ENCODE results near the gene WASHC2C. TPM values are rescaled to one million over a fixed set of nuclear protein-coding genes. Genes with fewer than 3 reads are reported as not detected.
A peak's percentile ranks its signal among the peaks of the same experiment; 100 is the strongest.
"Not testable (repeated sequence)": the region's sequence is repeated elsewhere in the genome, so short reads cannot be mapped to it uniquely, and the experiment has no call there.

Gene WASHC2C
- total RNA-seq, 2 donors from 2014 or later = 76.9 to 97.0 TPM

DNA sequence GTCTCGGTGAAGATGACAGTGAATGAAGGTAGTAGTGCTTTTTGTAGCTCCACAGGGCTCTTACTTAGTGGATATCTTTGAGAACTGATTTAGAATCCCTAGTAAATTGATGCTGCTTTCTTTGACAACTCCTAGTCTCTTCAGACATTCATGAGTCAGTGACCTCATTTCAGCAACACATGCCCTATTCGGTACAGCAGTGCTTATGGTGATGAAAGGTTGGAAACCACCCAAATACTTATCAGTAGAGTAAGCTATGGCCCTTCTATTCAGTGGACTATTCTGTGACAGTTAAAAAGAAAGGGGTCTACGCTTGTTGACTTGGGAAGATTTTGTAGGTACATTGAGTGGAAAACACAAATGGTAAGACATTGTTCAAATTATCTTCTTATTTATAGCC is 29.0 kb downstream of the WASHC2C start:
- ATAC-seq; DNase-seq; intact Hi-C loops (cut with DNase I, micrococcal nuclease): not testable (repeated sequence)

DNA sequence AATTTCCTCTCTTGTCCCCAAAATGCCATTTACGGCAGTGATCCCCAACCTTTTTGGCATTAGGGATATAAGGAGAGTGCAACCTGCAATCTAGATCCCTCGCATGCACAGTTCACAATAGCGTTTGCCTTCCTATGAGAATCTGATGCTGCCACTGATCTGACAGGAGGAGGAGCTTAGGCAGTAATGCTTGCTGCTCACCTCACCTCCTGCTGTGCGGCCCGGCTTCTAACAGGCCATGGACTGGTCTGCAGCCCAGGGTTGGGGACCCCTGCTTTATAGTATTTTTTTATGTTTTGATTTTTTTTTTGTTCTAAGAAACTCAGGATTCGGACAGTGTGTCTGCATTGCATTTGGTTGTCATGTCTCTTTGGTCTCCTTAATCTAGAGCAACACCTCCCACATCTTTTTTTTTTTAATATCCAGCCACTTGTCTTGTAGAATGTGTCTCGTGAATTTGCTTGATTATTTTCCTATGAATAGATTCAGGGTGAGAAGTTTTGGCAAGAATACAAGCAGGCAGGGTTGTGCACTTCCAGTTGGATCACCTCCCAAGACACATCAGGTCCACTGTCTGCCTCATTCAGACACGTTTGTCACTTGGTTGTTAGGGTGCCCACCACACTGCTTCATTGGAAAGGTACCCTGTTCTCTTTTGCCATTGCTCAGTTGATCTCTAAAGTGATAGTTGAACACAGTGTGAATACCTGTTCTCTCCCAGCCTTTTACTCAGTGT is 30.8 kb downstream of the WASHC2C start:
- intact Hi-C loops (cut with DNase I, micrococcal nuclease); DNase-seq; ATAC-seq: not testable (repeated sequence)

DNA sequence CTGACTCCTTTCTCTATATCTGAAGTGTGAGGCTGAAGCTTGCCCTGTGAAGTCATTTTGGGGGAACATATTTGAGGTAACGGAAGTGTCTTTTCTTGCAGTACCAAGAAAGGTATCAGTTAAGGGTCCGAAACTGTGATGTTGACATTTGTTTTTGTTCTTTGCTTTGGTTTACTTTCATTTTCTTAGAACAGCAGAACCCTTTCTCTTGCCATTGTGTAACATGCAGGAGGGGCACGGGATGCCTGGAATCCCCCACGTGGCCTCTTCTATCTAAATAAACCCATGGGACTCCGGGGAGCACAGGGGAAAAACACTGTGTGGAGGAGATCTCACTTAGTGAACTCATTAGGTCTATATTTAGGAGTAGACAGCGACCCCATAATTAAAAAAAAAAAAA is 34.6 kb downstream of the WASHC2C start:
- ATAC-seq; DNase-seq; intact Hi-C loops (cut with DNase I, micrococcal nuclease): not testable (repeated sequence)

DNA sequence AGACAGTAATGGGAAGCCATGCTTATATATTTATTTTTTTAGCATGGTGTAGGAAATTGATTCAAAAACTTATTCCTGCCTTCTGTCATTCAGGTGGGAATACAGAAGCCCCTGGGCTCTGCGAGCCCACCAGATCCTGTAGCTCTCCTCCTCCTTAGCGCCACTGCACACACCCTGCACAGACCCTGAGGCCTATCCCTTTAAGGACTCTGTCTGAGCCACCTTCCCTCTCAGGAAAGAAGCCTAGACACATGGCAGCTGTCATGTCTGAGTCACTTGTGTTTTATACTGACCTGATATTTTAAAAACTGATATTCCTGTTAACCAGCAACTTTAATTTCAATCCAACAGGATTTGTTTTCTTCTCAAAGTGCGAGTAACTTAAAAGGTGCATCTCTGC is 36.0 kb downstream of the WASHC2C start:
- ATAC-seq; intact Hi-C loops (cut with DNase I, micrococcal nuclease); DNase-seq: not testable (repeated sequence)

DNA sequence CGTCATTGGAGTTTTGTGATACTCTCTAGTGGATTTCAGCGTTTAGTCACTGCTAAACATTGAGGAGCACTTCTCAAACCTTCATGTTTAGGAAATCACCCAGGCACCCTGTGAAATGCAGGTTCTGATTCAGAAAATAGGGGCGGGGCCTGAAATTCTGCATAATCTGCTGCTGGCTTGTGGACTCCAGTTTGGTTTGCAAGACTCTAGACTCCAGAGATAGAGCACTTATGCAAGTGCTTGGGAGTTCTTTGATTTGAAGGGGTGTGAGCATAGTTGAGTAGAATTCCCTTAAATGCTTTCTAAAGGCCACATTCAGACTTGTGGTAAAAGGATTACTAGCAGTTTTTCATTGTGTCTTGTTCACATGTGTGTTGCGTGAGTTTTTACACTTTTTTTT is 41.3 kb downstream of the WASHC2C start:
- DNase-seq; ATAC-seq; intact Hi-C loops (cut with DNase I, micrococcal nuclease): not testable (repeated sequence)

DNA sequence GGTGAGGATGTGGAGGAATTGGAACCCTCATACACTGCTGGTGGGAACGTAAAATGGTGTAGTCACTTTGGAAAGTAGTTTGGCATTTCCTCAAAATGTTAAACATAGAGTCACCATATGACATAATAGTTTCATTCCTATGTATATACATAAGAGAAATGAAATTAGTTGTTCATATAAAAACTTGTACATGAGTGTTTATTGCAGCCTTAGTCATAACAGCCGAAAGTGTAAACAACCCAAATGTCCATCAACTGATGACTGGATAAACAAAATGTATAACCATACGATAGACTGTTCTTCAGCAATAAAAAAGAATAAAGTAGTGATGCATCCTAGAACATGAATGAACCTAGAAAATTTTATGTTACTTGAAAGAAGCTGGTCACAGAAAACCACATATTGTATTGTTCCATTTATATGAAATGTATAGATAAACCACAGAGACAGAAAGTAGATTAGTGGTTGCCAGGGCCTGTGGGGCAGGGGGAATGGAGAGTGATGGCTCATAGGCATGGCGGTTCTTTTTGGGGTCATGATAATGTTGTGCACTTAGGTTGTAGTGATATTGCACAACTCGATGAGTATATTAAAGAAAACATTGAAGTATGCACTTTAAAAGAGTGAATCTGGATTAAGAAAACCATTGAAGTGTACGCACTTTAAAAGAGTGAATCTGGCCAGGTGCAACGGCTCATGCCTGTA is 44.8 kb downstream of the WASHC2C start:
- intact Hi-C loops (cut with DNase I, micrococcal nuclease); ATAC-seq: not testable (repeated sequence)

DNA sequence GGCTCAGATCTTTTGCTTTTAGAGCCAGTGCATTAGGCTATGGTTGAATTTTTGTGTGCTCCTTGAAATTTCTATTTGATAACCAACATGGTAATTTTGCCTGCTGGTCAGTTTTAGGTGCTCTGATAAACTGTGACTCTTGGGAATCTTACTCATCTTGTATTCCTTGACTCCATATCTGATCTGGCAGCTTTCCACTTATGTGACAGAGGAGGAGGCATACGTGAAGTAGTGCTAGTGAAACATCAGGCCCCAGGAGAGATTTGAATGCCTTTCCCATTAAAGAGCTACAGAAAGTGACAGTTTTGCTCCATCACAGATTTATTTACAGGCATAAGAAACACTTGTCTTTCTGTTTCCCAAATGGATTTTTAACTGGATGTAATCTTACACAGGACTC is 59.2 kb downstream of the WASHC2C start:
- DNase-seq; ATAC-seq; intact Hi-C loops (cut with DNase I, micrococcal nuclease): not testable (repeated sequence)

More for the DNA sequence above, 44.8 kb downstream of the WASHC2C start:
- not testable (repeated sequence) for DNase-seq

DNA sequence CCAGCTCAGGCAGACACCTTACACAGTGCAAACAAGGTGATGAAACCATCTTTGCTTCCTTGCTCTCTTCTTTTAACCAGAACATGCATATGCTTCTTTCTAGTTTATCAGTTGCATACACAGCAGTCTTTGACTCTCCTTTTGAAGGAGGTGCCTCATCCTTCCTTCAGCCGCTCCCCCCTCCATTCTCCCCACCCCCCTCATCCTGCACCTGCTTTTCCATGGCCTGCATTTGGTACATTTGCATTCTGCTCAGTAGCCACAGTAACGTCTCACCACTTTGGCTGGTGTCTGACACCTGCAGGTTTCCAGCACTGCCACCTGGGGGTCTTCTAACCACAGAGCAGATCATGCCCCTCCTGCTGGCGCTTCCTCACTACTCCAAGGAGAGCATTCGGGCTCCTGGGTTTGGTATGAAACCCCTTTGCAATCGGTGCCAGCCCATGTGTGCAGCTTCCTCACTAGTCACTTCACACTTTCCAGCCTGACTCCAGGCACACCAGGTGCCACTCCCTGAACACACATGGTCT is 60.2 kb downstream of the WASHC2C start:
- intact Hi-C loops (cut with DNase I, micrococcal nuclease); ATAC-seq; DNase-seq: not testable (repeated sequence)

DNA sequence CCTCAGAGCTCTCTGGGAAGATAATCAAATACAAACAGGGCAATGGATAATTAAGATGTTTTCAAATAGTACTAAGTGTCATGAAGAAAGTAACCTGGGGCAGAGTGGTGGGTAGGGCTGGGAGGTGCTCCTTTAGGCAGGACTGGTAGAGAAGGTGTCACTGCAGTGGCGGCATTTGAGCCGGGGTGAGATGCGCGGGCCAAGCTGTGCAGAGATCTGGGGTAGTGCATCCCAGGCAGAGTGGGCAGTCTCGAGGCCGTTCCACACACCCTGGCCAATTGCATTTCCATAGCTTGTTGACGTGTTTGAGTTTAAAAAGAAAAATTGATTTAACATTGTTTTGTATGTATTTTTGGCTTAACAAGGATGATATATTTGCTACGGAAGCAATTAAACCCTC is 62.9 kb downstream of the WASHC2C start:
- DNase-seq; ATAC-seq; intact Hi-C loops (cut with DNase I, micrococcal nuclease): not testable (repeated sequence)

DNA sequence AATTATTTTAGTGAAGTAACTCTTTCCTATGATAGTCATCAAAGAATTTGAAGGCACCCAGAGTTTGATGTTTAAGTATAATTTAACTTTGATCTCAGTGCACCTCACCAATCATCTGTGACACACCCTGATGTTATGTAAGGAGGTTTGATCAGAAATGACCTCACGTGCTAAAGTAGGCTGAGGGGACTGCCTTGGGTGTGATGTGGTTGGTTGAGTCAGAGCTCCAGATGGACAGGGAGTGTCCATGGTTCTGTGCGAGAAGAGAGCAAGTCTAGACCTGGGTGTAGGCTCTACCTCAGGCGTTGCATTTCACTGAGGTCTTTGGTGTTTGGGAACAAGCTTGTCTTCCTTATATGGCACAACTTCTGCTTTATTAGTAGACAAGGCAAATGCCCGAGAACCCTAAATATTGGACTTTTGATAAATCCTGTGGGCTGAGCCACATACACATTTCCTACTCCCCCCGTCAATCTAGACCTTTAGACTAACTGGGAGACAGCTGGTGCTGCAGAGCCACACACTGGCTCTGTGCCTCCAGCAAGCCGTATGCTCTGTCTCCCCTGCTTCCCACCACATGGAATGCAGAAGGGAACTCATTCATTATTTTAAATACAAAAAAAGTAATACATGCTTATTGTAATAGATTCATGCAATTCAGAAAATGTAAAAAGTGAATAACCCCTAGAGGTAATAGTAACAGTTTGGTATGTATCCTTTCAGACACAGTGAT is 63.8 kb downstream of the WASHC2C start:
- DNase-seq; intact Hi-C loops (cut with DNase I, micrococcal nuclease): not testable (repeated sequence)
- peak; percentile 29 for ATAC-seq

DNA sequence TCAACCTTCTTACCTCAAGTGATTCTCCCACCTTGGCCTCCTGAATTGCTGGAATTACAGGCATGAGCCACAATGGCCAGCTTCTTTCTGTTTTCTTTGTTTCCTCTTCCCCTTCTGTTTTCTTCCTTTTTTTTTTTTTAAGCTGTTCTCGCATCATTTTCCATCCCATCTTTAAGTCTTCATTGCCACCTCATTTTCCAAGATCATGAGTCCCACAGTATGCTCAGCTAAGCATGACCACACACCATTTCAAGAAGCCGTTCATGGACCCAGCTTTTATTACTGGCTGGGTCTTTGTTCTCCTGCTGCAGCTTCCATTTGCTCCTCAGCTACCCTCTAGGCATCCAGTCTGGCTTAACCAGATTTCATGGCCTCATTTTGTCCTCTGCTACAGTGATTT is 67.7 kb downstream of the WASHC2C start:
- intact Hi-C loops (cut with DNase I, micrococcal nuclease); ATAC-seq; DNase-seq: not testable (repeated sequence)

DNA sequence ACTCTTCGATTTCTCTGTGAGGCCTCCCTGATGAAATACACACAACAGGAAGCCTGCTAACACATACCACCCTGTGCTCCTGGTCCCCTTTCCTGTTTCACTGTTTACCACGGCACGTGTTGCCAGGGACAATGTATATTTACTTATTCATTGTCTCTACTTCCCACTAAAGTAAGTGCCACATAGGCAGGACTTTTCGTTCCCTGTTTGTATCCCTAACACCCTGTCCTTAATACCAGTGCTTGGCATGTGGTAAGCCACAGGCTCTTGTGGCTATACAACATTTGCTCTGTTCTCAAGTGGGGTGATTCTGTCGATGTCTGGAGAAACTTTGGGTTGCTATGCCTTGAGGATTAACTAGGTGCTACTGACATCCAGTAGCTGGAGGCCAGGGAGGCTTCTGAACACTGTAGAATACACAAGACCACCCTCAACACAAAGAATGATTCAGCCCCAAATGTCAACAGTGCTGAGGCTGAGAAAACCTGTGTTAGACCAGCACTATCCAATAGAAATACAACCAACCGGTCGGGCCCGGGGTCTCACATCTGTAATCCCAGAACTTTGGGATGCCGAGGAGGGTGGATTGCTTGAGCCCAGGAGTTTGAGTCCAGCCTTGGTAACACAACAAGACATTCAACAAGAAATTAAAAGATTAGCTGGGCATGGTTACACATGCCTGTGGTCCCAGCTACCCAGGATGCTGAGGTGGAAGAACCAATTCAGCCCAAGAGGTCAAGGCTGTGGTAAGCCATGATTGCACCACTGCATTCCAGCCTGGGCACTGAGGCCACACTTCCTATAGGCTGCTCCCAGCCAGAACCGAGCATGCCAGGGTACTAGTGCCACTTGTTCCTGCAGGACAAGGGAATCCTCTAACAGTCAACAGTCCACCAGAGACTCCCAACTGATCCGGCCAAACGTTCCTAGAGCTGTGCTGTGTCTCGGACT is 76.3 kb downstream of the WASHC2C start:
- intact Hi-C loops (cut with DNase I, micrococcal nuclease); DNase-seq; ATAC-seq: not testable (repeated sequence)

DNA sequence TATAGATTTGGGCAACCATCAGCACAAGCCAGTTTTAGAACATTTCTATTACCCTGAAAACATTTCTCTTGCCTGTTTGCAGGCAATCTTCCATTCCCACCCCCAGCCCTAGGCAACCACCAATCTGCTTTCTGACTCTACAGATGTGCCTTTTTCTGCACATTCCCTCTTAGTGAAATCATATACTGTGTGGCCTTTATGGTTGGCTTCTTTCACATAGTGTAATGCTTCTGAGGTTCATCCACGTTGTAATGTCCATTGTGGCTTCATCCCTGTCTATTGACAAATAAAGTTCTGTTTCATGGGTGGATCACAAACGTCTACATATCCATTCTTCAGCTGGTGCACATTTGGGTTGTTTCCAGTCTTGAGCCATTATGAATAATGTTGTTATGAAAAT is 77.9 kb downstream of the WASHC2C start:
- DNase-seq; intact Hi-C loops (cut with DNase I, micrococcal nuclease); ATAC-seq: not testable (repeated sequence)

DNA sequence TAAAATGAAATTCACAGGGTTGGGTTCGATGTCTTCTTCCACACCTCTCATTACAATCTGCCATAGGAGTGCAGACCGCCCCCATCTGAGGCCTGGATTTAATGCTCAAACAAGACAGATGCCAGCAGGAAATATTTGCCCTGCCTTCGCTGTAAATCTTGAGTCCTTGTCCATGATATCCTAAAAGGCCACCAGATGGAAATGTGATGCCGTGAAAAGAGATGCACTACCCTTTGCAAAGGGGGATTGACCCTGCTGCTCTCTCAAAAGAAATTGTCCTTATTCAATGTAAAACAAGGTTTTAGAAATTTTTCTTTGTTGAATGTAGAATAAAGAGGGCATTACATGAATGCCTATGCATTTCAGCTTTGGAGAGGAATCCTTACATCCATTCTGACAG is 82.8 kb downstream of the WASHC2C start:
- intact Hi-C loops (cut with DNase I, micrococcal nuclease) = no loop called here
- ATAC-seq (no peak), DNase-seq (no peak)

DNA sequence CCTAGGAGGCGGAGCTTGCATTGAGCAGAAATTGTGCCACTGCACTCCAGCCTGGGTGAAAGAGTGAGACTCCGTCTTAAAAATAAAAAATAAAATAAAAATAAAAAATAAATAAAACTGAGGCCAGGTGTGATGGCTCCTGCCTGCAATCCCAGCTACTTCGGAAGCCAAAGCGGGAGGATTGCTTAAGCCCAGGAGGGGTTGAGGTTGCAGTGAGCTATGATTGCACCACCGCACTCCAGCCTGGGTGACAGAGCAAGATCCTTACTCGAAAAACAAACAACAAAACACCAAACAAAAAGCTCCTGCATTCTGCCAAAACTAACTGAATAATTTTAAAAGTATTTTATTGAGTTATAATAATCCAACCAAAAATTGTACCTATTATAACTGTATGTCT is 84.0 kb downstream of the WASHC2C start:
- DNase-seq (no peak), ATAC-seq (no peak)
- intact Hi-C loops (cut with DNase I, micrococcal nuclease) = no loop called here

DNA sequence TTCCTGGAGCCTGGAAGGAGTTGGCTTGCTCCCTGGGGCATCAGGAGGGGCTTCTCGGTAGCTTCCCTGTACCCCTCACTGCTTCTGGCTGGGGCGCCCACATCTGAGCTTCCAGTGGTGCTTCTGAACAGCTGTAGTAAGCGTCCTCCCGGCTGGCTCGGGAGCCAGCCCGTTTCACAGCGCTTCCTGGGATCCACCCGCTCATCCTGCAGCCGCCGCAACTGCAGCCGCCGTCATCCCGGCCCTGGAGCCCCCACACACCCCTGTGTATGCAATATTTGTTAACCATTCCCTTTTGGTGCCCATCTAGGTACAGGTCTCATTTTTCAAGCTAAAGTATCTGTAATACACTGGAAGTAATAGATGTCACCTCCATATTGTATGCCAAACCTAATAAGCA is 85.9 kb downstream of the WASHC2C start:
- ATAC-seq; intact Hi-C loops (cut with DNase I, micrococcal nuclease); DNase-seq: not testable (repeated sequence)

DNA sequence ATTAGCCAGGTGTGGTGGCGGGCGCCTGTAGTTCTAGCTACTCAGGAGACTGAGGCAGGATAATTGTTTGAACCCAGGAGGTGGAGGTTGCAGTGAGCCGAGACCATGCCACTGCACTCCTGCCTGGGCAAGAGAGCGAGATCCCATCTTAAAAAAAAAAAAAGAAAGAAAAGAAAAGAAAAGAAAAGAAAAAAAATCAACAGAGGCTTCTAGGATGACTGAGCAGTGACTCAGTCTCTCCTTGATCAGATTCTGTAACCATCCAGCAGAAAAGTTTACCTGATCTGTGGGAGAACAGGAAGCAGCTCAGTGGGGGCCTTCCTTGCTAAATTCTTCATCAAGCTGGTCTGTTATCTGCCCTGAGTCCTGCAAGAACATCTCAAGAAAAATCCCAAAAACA is 87.1 kb downstream of the WASHC2C start:
- ATAC-seq; DNase-seq; intact Hi-C loops (cut with DNase I, micrococcal nuclease): not testable (repeated sequence)

Measured in left colon (tissue), 2 donors.